ENCODE measurements around the gene GPR84. TPM values are rescaled to one million over a fixed set of nuclear protein-coding genes. Genes with fewer than 3 reads are reported as not detected.

Gene GPR84
- total and polyA plus RNA-seq, 3 donors from 2014 or later = 0.43 to 0.58 TPM; not detected in 1

- intact Hi-C loops (cut with DNase I; ENCODE audit: low total_unique reads) = loop anchor here (10.0 kb wide), 1 partner anchor 78 kb away; the partner anchor contains the start of genes CBX5 and HNRNPA1
- 83 to 89% methylated on average over 6 to 8 of the region's 8 CpGs for WGBS, 2 donors
- H3K9me3 ChIP-seq = no peaks in the 10 kb centered on the region
Observed at GRCh38 chr12:54363047-54363446, 1.2 kb downstream of the GPR84 start.

DNA sequence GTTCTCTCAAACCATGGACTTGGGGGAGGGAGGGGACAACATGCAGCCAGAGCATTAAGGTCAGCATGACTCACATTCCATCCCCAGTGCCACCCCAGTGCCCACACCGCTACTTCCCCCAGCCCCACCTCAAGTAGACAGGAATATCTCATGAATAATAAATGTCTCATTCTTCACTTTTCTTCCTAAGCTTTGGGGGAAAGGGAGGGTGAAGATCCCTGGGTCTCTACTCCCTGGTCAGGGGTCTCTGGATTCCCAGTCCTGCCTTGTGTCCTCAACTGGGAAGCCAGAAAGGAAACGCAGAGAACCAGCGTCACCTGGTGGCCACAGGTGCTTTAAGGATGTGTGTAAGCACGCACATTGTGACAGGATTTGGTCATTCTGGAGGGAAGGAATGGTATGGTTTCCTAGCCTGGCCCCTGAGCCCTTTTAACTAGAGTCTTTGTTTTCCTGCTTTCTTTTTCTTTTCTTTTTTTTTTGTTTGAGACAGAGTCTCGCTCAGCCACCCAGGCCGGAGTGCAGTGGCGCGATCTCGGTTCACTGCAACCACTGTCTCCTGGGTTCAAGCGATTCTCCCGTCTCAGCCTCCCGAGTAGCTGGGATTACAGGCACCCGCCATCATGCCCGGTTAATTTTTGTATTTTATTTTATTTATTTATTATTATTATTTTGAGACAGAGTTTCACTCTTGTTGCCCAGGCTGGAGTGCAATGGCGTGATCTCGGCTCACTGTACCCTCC lies 3.4 kb downstream of the GPR84 start:
- peak; percentile 92 for DNase-seq
- no peak for TF ChIP-seq POLR2A (IDR thresholded peaks at IDR 0.05)
- TF ChIP-seq, protein P1, sequence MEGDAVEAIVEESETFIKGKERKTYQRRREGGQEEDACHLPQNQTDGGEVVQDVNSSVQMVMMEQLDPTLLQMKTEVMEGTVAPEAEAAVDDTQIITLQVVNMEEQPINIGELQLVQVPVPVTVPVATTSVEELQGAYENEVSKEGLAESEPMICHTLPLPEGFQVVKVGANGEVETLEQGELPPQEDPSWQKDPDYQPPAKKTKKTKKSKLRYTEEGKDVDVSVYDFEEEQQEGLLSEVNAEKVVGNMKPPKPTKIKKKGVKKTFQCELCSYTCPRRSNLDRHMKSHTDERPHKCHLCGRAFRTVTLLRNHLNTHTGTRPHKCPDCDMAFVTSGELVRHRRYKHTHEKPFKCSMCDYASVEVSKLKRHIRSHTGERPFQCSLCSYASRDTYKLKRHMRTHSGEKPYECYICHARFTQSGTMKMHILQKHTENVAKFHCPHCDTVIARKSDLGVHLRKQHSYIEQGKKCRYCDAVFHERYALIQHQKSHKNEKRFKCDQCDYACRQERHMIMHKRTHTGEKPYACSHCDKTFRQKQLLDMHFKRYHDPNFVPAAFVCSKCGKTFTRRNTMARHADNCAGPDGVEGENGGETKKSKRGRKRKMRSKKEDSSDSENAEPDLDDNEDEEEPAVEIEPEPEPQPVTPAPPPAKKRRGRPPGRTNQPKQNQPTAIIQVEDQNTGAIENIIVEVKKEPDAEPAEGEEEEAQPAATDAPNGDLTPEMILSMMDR (IDR thresholded peaks at IDR 0.05) = peak; percentile 63 to 86 (median 65)
- intact Hi-C loops (cut with DNase I; ENCODE audit: low total_unique reads) = loop anchor here (10.0 kb wide), 1 partner anchor 76 kb away; the partner anchor contains the start of genes CBX5 and HNRNPA1

More at GRCh38 chr12:54363047-54363446, 1.2 kb downstream of the GPR84 start:
- no peaks in the 10 kb centered on the region for H3K36me3 ChIP-seq (ENCODE audit: low read depth, missing control alignments)
- DNase-seq = no peak
- no peaks in the 10 kb centered on the region for H3K27me3 ChIP-seq
- no peak overlapping the region for H3K27ac ChIP-seq
- peaks cover 21% of the 10 kb centered on the region for H3K4me1 ChIP-seq
- H3K4me3 ChIP-seq = no peak overlapping the region
- no peak for TF ChIP-seq POLR2A (IDR thresholded peaks at IDR 0.05)
- TF ChIP-seq, protein P1 (IDR thresholded peaks at IDR 0.05) = no peak

DNA sequence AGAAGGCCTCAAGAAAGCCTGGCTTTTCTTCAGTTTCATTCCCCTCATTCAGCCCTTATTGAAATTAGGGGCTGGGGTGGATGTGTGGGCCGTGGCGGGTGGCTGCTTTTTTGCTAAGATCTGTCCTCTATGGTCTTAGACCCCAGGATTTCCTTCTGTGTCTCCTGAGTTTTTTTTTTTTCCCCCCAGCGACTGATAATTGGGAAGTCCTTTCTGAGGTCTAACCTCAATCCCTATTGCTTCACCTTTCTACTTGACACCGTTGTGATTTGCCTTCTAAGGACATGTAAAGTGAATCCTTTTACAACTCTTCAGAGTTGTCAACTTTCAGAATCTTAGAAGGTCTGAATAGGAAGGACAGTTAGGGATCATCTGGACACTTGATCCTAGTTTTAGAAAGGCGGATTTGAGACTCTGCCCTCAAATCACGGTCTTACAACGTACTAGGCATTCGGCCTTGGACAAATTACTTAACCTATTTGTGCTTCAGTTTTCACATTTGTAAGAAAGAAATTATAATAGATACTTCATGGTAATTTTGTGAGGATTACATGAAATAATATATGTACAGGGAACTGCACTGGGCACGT lies 4.4 kb downstream of the GPR84 start:
- Histone ChIP-seq H3K9me3 (no peaks in the 10 kb centered on the region), H3K4me1 (peaks cover 49% of the 10 kb centered on the region), H3K27me3 (no peaks in the 10 kb centered on the region), H3K27ac (peak overlapping the region; percentile 91 to 95), H3K4me3 (peak overlapping the region; percentile 60 to 70), H3K36me3 (ENCODE audit: low read depth, missing control alignments) (no peaks in the 10 kb centered on the region)
- TF ChIP-seq, protein P1 (IDR thresholded peaks at IDR 0.05) = no peak
- no peak for TF ChIP-seq POLR2A (IDR thresholded peaks at IDR 0.05)
- DNase-seq = no peak
- intact Hi-C loops (cut with DNase I; ENCODE audit: low total_unique reads) = loop anchor here (10.0 kb wide), 1 partner anchor 75 kb away; the partner anchor contains the start of genes CBX5 and HNRNPA1
- 37% methylated on average over 9 of the region's 9 CpGs for WGBS, 2 donors

More for the DNA sequence above, 3.4 kb downstream of the GPR84 start:
- peaks cover 40% of the 10 kb centered on the region for H3K4me1 ChIP-seq
- 73 to 81% methylated on average over 16 of the region's 16 CpGs for WGBS, 2 donors
- no peak overlapping the region for H3K4me3 ChIP-seq
- no peaks in the 10 kb centered on the region for H3K9me3 ChIP-seq
- no peaks in the 10 kb centered on the region for H3K36me3 ChIP-seq (ENCODE audit: low read depth, missing control alignments)
- H3K27ac ChIP-seq = peak overlapping the region in 1 of 2 donors; percentile 95
- no peaks in the 10 kb centered on the region for H3K27me3 ChIP-seq

GRCh38 chr12:54358945-54359761 lies 5.1 kb downstream of the GPR84 start:
- TF ChIP-seq, protein P1 (IDR thresholded peaks at IDR 0.05) = no peak
- TF ChIP-seq POLR2A (IDR thresholded peaks at IDR 0.05) = no peak
- Histone ChIP-seq H3K9me3 (no peaks in the 10 kb centered on the region), H3K27ac (peak overlapping the region; percentile 91 to 95), H3K36me3 (ENCODE audit: low read depth, missing control alignments) (no peaks in the 10 kb centered on the region), H3K27me3 (no peaks in the 10 kb centered on the region), H3K4me1 (peaks cover 49% of the 10 kb centered on the region), H3K4me3 (peak overlapping the region; percentile 60 to 70)
- intact Hi-C loops (cut with DNase I; ENCODE audit: low total_unique reads) = no loop called here
- WGBS, 2 donors = 0% methylated on average over 36 to 40 of the region's 40 CpGs
- peak; percentile 98 for DNase-seq
